Body of pancreas (tissue), 4 donors: ENCODE data around the gene POLA1.

Experiments
- POLR2A ChIP-seq, 3 donors: fragments of 450-650 bp; IDR thresholded peaks; one replicate each; pipeline ENCODE4 v1.6.1; 2016; ENCODE audit warnings: antibody characterized with exemption in 3 of 3, mild to moderate bottlenecking in 2 of 3
- TF ChIP-seq, protein P1 (sequence below), 7 experiments: fragments of 450-650 bp in 4 of 7; fragments of 200-600 bp in 3 of 7; sonication (generic) in 3 of 7; IDR thresholded peaks; one replicate each; pipeline ENCODE4 v1.5.1; 2016 to 2019; ENCODE audit warnings: antibody characterized with exemption in 7 of 7

DNA sequence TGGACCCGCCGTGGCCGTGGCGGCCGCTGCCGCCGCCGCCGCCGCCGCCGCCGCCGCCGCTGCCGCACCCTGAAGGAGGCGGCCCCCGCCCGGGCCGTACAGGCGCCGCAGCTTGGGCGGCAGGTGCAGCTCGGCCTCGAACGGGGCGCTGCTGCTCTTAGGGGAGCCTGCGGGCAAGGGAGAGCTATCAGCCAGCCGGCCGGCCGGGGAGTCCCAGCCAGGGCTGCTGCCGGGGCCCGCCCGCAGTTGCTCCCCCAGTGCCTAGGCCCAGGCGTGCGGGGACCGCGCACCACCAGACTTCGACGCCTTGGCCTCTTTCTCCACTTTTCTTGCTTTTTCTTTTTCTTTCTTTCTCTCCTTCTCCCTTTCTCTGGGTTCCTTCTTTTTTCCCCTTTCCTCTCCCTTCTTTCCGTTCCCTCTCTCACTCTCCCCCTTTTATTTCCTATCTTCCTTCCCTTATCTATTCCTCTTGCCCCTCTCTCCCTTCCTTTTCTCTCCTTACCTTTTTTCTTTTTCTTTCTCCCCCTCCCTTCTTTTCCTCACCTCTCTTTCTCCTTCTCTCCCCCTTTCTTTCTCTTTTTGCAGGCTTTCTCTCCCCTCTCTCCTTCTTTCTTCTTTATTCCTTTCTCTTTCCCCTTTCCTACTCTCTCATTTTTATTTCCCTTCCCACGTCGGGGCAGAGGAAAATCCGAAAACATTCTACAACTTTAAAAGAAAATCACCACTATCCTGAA, 320.1 kb downstream of the POLA1 start:
- TF ChIP-seq, protein P1, sequence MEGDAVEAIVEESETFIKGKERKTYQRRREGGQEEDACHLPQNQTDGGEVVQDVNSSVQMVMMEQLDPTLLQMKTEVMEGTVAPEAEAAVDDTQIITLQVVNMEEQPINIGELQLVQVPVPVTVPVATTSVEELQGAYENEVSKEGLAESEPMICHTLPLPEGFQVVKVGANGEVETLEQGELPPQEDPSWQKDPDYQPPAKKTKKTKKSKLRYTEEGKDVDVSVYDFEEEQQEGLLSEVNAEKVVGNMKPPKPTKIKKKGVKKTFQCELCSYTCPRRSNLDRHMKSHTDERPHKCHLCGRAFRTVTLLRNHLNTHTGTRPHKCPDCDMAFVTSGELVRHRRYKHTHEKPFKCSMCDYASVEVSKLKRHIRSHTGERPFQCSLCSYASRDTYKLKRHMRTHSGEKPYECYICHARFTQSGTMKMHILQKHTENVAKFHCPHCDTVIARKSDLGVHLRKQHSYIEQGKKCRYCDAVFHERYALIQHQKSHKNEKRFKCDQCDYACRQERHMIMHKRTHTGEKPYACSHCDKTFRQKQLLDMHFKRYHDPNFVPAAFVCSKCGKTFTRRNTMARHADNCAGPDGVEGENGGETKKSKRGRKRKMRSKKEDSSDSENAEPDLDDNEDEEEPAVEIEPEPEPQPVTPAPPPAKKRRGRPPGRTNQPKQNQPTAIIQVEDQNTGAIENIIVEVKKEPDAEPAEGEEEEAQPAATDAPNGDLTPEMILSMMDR (IDR thresholded peaks at IDR 0.05) = no peak
- no peak for TF ChIP-seq POLR2A (IDR thresholded peaks at IDR 0.05)
